ENCODE results near the gene WFDC1.

Gene WFDC1

GRCh38 chr16:84262939-84263338 lies 31.7 kb upstream of the WFDC1 start:
- DNase-seq (no peak), ATAC-seq (replicated peaks) (no peak)
- Mint-ChIP-seq H3K9me3 (no peaks in the 10 kb centered on the region), H3K4me3 (no peak overlapping the region), H3K36me3 (ENCODE audit: insufficient read depth) (no peaks in the 10 kb centered on the region), H3K27me3 (peaks cover 16 to 43% of the 10 kb centered on the region in 2 donors), H3K27ac (no peak overlapping the region), H3K4me1 (ENCODE audit: low read depth in 2 of 2) (no peaks in the 10 kb centered on the region)

GRCh38 chr16:84266451-84266850 lies 28.2 kb upstream of the WFDC1 start:
- no peaks in the 10 kb centered on the region for H3K36me3 Mint-ChIP-seq (ENCODE audit: insufficient read depth)
- no peaks in the 10 kb centered on the region for H3K4me1 Mint-ChIP-seq (ENCODE audit: low read depth in 2 of 2)
- no peak overlapping the region for H3K4me3 Mint-ChIP-seq
- H3K9me3 Mint-ChIP-seq: no peaks in the 10 kb centered on the region
- DNase-seq (no peak), ATAC-seq (replicated peaks) (no peak)
- H3K27ac Mint-ChIP-seq: no peak overlapping the region
- peaks cover 16 to 32% of the 10 kb centered on the region in 2 donors for H3K27me3 Mint-ChIP-seq

- DNase-seq (no peak), ATAC-seq (replicated peaks) (no peak)
- Mint-ChIP-seq H3K36me3 (ENCODE audit: insufficient read depth) (no peaks in the 10 kb centered on the region), H3K4me3 (no peak overlapping the region), H3K27ac (no peak overlapping the region), H3K4me1 (ENCODE audit: low read depth in 2 of 2) (no peaks in the 10 kb centered on the region), H3K9me3 (no peaks in the 10 kb centered on the region), H3K27me3 (peaks cover 16 to 28% of the 10 kb centered on the region in 2 donors)
Measured at GRCh38 chr16:84267380-84267779, 27.3 kb upstream of the WFDC1 start.

DNA sequence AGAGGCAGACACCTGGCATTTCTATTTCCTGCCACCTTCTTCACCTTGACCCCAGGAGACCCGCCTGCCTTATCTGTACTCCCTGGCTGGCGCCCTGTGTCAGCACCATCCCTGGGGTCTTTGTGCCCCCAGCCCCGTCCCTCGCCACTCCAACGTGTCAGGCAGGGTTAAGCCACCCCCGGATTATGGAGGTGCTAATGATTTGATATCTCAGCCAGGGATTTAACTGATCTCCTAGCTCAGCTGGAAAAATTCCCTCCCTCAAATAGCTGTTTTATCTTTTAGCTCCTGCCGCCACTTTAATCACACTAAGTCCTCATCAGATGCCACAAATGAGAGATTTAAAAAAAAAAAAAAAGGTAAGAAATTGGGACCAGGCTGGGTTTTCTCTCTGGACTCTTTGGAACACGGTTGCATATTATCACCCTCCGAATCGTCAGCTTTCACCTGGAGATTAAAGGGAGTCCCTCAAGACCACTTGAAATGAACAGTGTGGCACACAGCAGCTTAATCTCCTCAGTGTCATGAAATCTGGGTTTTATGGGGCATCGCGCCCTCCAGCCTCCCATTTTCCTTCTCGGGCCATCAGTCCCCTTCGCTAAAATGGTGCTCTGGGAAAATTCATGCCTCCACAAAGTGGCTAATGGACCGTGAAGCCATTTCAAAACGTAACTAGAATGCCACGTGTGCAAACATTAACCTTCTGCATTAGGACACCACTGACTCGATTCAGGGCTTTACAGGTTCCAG lies 26.2 kb upstream of the WFDC1 start:
- Mint-ChIP-seq H3K4me3 (no peak overlapping the region), H3K27me3 (peaks cover 9 to 17% of the 10 kb centered on the region in 2 donors), H3K9me3 (no peaks in the 10 kb centered on the region), H3K4me1 (ENCODE audit: low read depth in 2 of 2) (no peaks in the 10 kb centered on the region), H3K27ac (no peak overlapping the region), H3K36me3 (ENCODE audit: insufficient read depth) (no peaks in the 10 kb centered on the region)
- no peak for ATAC-seq (replicated peaks)
- no peak for DNase-seq

DNA sequence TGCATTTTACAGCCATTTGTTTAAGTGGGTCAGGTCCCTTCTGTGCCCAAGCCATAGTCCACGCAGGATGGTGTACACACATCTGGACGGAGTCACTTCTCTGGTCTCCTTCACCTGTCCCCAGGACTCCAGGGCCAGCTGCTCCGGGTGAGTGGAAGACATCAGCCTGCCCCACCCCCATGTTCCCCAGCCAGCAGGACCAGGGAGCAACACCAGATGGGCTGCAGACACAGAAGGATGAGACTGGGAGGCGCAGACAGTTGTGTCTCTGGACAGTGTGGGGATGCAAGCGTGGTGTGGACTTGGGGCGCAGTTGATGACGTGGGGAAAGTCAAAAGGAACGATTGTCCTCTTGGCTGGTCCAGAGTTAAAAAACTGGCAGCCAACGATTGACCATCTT lies 24.6 kb upstream of the WFDC1 start:
- no peak for DNase-seq
- Mint-ChIP-seq H3K4me3 (no peak overlapping the region), H3K27me3 (peaks cover 1 to 4% of the 10 kb centered on the region in 2 donors), H3K27ac (no peak overlapping the region), H3K9me3 (no peaks in the 10 kb centered on the region), H3K4me1 (ENCODE audit: low read depth in 2 of 2) (no peaks in the 10 kb centered on the region), H3K36me3 (ENCODE audit: insufficient read depth) (no peaks in the 10 kb centered on the region)
- no peak for ATAC-seq (replicated peaks)

- Mint-ChIP-seq H3K36me3 (ENCODE audit: insufficient read depth) (no peaks in the 10 kb centered on the region), H3K4me3 (no peak overlapping the region), H3K9me3 (no peaks in the 10 kb centered on the region), H3K27me3 (peaks cover 4 to 8% of the 10 kb centered on the region in 2 donors), H3K4me1 (ENCODE audit: low read depth in 2 of 2) (no peaks in the 10 kb centered on the region), H3K27ac (no peak overlapping the region)
- ATAC-seq (replicated peaks) (no peak), DNase-seq (no peak)
Measured at GRCh38 chr16:84270531-84270930, 24.1 kb upstream of the WFDC1 start.

DNA sequence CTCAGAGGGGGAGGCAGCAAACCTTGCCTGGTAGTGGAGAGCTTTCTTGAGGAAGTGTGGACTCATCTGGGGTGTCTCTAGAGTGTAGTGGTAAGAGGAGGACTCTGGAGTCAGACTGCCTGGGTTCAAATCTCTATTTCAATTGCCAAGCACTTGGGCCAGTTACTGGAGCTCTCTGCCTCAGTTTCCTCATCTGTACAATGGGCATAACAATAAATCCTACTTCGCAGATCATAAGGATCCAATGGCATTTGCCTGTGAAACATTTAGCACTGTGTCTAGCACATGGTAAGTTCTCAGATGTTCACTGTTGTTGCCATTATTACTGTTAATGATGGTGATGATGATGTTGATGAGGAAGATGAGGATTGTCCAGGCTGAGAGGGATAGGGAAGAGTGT lies 23.6 kb upstream of the WFDC1 start:
- Mint-ChIP-seq H3K27ac (no peak overlapping the region), H3K36me3 (ENCODE audit: insufficient read depth) (no peaks in the 10 kb centered on the region), H3K9me3 (no peaks in the 10 kb centered on the region), H3K27me3 (peaks cover 9 to 13% of the 10 kb centered on the region in 2 donors), H3K4me3 (no peak overlapping the region), H3K4me1 (ENCODE audit: low read depth in 2 of 2) (no peaks in the 10 kb centered on the region)
- ATAC-seq (replicated peaks) (no peak), DNase-seq (no peak)

- Mint-ChIP-seq H3K4me3 (no peak overlapping the region), H3K36me3 (ENCODE audit: insufficient read depth) (no peaks in the 10 kb centered on the region)
Measured at GRCh38 chr16:84271866-84272265, 22.8 kb upstream of the WFDC1 start.

DNA sequence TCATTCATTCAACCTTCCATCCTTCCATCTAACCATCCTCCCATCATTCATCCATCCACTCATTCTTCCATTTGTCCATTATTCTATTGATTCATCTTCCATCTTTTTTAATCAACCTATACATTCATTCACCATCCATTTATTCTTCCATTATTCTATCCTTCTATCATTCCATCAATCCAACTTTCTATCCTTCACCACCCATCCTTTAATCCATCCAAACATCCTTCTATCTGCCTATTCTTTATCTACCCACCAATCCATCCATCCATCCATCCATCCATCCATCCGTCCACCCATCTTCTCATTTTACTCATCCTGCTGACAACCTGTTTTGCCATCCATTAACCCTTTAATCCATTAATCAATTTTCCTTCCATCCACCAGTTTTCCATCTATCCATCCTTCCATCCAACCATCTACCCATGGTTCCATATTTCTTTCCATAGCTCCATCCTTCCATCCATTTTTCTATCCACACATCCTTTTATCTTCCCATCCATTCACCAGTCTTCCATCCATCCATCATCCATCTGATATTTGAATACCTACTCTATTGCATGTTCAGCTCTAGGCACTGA lies 21.8 kb upstream of the WFDC1 start:
- DNase-seq (no peak), ATAC-seq (replicated peaks) (no peak)
- Mint-ChIP-seq H3K27me3 (peaks cover 9 to 10% of the 10 kb centered on the region in 2 donors), H3K9me3 (no peaks in the 10 kb centered on the region), H3K36me3 (ENCODE audit: insufficient read depth) (no peaks in the 10 kb centered on the region), H3K4me1 (ENCODE audit: low read depth in 2 of 2) (no peaks in the 10 kb centered on the region), H3K4me3 (no peak overlapping the region), H3K27ac (no peak overlapping the region)

More at GRCh38 chr16:84271866-84272265, 22.8 kb upstream of the WFDC1 start:
- ATAC-seq (replicated peaks) (no peak), DNase-seq (no peak)
- no peak overlapping the region for H3K27ac Mint-ChIP-seq
- no peaks in the 10 kb centered on the region for H3K4me1 Mint-ChIP-seq (ENCODE audit: low read depth in 2 of 2)
- no peaks in the 10 kb centered on the region for H3K9me3 Mint-ChIP-seq
- peaks cover 10 to 13% of the 10 kb centered on the region in 2 donors for H3K27me3 Mint-ChIP-seq

DNA sequence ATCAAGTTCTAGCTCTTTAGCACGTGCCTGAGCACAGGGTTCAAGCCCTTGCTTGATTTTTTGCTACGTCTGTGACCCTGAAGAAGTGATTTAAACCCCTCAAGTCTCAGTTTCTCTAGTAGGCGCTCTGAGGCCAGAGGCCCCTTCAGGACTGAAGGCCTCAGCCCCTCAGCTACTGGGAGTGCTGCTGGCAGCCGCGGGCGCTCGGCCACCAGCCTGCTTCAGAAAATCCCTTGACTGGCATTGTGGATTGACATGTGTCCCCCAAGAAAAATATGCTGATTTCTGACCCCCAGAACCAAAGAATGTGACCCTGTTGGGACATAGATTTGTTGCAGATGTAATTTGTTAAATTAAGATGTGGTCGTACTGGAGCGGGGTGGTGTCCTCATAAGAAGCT lies 20.2 kb upstream of the WFDC1 start:
- H3K27ac Mint-ChIP-seq: no peak overlapping the region
- no peaks in the 10 kb centered on the region for H3K9me3 Mint-ChIP-seq
- peaks cover 9 to 22% of the 10 kb centered on the region in 2 donors for H3K27me3 Mint-ChIP-seq
- DNase-seq (no peak), ATAC-seq (replicated peaks) (no peak)
- H3K4me1 Mint-ChIP-seq (ENCODE audit: low read depth in 2 of 2): no peaks in the 10 kb centered on the region
- no peak overlapping the region for H3K4me3 Mint-ChIP-seq
- no peaks in the 10 kb centered on the region for H3K36me3 Mint-ChIP-seq (ENCODE audit: insufficient read depth)

GRCh38 chr16:84275585-84276151 lies 19.0 kb upstream of the WFDC1 start:
- no peak for DNase-seq
- Mint-ChIP-seq H3K27ac (no peak overlapping the region), H3K9me3 (no peaks in the 10 kb centered on the region), H3K36me3 (ENCODE audit: insufficient read depth) (no peaks in the 10 kb centered on the region), H3K27me3 (peaks cover 14 to 32% of the 10 kb centered on the region in 2 donors), H3K4me1 (ENCODE audit: low read depth in 2 of 2) (no peaks in the 10 kb centered on the region), H3K4me3 (no peak overlapping the region)
- ATAC-seq (replicated peaks): no peak

DNA sequence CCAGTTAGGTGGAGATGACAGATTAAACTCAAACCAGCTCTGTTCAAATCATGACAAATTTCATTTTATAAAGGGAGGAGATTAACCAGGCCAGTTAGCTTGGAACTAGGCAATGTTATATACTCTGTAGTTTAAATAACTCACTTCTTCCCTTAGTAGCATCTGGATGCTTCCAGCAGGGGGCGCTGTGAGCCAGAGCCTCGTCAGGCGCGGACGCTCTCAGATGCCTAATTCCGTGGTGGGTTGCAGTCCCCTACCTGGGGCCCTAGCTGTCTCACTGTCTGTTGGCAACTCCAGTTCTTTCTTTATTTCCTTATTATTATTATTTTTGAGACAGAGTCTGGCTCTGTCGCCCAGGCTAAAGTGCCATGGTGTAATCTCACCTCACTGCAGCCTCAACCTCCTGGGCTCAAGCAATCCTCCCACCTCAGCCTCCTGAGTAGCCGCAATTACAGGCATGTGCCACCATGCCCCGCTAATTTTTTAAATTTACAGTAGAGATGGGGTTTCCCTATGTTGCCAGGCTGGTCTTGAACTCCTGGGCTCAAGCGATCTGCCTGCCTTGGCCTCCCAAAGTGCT lies 17.3 kb upstream of the WFDC1 start:
- Mint-ChIP-seq H3K27ac (no peak overlapping the region), H3K36me3 (ENCODE audit: insufficient read depth) (no peaks in the 10 kb centered on the region), H3K27me3 (peaks cover 19 to 47% of the 10 kb centered on the region in 2 donors), H3K4me1 (ENCODE audit: low read depth in 2 of 2) (no peaks in the 10 kb centered on the region), H3K4me3 (no peak overlapping the region), H3K9me3 (no peaks in the 10 kb centered on the region)
- DNase-seq: peak; percentile 52 to 57 (median 54)
- peak; percentile 60 for ATAC-seq (replicated peaks)

- H3K27me3 Mint-ChIP-seq: peaks cover 29 to 57% of the 10 kb centered on the region in 2 donors
- no peaks in the 10 kb centered on the region for H3K9me3 Mint-ChIP-seq
Measured at GRCh38 chr16:84278333-84278732, 16.3 kb upstream of the WFDC1 start.

DNA sequence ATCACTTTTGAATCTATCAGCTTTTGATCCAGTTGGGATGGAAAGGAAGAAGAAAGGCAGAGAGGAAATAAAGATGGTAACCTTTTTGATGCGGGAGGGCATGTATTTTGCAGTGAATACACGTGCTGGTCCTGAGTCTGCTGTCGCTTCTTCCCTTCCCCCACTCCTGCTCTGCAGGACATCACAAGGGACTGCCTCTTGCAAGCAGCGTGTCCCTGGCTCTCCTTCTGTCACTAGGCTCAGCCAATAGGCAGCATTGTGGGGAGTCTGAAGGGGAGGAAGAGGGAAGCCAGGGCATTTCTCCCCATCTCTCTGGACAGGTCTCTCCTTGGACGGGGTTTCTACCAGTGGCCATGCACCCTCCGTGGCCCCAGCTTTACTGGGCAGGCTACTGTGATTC lies 15.7 kb upstream of the WFDC1 start:
- Mint-ChIP-seq H3K4me3 (no peak overlapping the region), H3K36me3 (ENCODE audit: insufficient read depth) (no peaks in the 10 kb centered on the region), H3K9me3 (no peaks in the 10 kb centered on the region), H3K4me1 (ENCODE audit: low read depth in 2 of 2) (no peaks in the 10 kb centered on the region), H3K27ac (no peak overlapping the region), H3K27me3 (peaks cover 36 to 63% of the 10 kb centered on the region in 2 donors)
- ATAC-seq (replicated peaks): no peak
- DNase-seq: no peak

More at GRCh38 chr16:84278333-84278732, 16.3 kb upstream of the WFDC1 start:
- ATAC-seq (replicated peaks): no peak
- Mint-ChIP-seq H3K36me3 (ENCODE audit: insufficient read depth) (no peaks in the 10 kb centered on the region), H3K4me3 (no peak overlapping the region), H3K27ac (no peak overlapping the region), H3K4me1 (ENCODE audit: low read depth in 2 of 2) (no peaks in the 10 kb centered on the region)
- DNase-seq: no peak
